Measurements from ENCODE around the gene SCN11A. TPM values are rescaled to one million over a fixed set of nuclear protein-coding genes. Genes with fewer than 3 reads are reported as not detected.

SCN11A gene
- total RNA-seq, 1 donor from 2014 or later = 0.04 TPM

- TF ChIP-seq CTCF (IDR thresholded peaks at IDR 0.05; ENCODE audit: insufficient read depth, low read length, poor library complexity, severe bottlenecking) = no peak
- no peak for DNase-seq (ENCODE audit: low read depth)
These were observed 29.5 kb downstream of the SCN11A start for GRCh38 chr3:39022286-39022630.

GRCh38 chr3:39021465-39022285 is 30.1 kb downstream of the SCN11A start:
- H3K36me3 ChIP-seq (ENCODE audit: control insufficient read depth, insufficient read depth, low read length) = no peaks in the 10 kb centered on the region
- no peak for TF ChIP-seq CTCF (IDR thresholded peaks at IDR 0.05; ENCODE audit: insufficient read depth, low read length, poor library complexity, severe bottlenecking)
- no peak overlapping the region for H3K4me3 ChIP-seq (ENCODE audit: low read depth, low read length)
- DNase-seq (ENCODE audit: low read depth) = no peak
- H3K27me3 ChIP-seq (ENCODE audit: control insufficient read depth, insufficient read depth, low read length) = no peaks in the 10 kb centered on the region

More at GRCh38 chr3:39022286-39022630, 29.5 kb downstream of the SCN11A start:
- H3K4me3 ChIP-seq (ENCODE audit: low read depth, low read length) = no peak overlapping the region
- no peaks in the 10 kb centered on the region for H3K36me3 ChIP-seq (ENCODE audit: control insufficient read depth, insufficient read depth, low read length)
- no peaks in the 10 kb centered on the region for H3K27me3 ChIP-seq (ENCODE audit: control insufficient read depth, insufficient read depth, low read length)

GRCh38 chr3:39021029-39021428 is 30.7 kb downstream of the SCN11A start:
- no peak for DNase-seq (ENCODE audit: low read depth)

GRCh38 chr3:39019299-39019698 is 32.4 kb downstream of the SCN11A start:
- Histone ChIP-seq H3K4me3 (ENCODE audit: low read depth, low read length) (no peak overlapping the region), H3K36me3 (ENCODE audit: control insufficient read depth, insufficient read depth, low read length) (no peaks in the 10 kb centered on the region), H3K27me3 (ENCODE audit: control insufficient read depth, insufficient read depth, low read length) (no peaks in the 10 kb centered on the region)
- no peak for TF ChIP-seq CTCF (IDR thresholded peaks at IDR 0.05; ENCODE audit: insufficient read depth, low read length, poor library complexity, severe bottlenecking)
- no peak for DNase-seq (ENCODE audit: low read depth)

More at GRCh38 chr3:39021029-39021428, 30.7 kb downstream of the SCN11A start:
- TF ChIP-seq CTCF (IDR thresholded peaks at IDR 0.05; ENCODE audit: insufficient read depth, low read length, poor library complexity, severe bottlenecking) = no peak
- no peaks in the 10 kb centered on the region for H3K36me3 ChIP-seq (ENCODE audit: control insufficient read depth, insufficient read depth, low read length)
- H3K4me3 ChIP-seq (ENCODE audit: low read depth, low read length) = no peak overlapping the region
- H3K27me3 ChIP-seq (ENCODE audit: control insufficient read depth, insufficient read depth, low read length) = no peaks in the 10 kb centered on the region

- Histone ChIP-seq H3K27me3 (ENCODE audit: control insufficient read depth, insufficient read depth, low read length) (no peaks in the 10 kb centered on the region), H3K36me3 (ENCODE audit: control insufficient read depth, insufficient read depth, low read length) (no peaks in the 10 kb centered on the region), H3K4me3 (ENCODE audit: low read depth, low read length) (no peak overlapping the region)
- no peak for TF ChIP-seq CTCF (IDR thresholded peaks at IDR 0.05; ENCODE audit: insufficient read depth, low read length, poor library complexity, severe bottlenecking)
- DNase-seq (ENCODE audit: low read depth) = no peak
These were observed 36.3 kb downstream of the SCN11A start for GRCh38 chr3:39015418-39015817.

Measured in kidney epithelial cell (primary cell).